Prostate gland (tissue), 2 donors: ENCODE measurements around the gene ZNF638. TPM values are rescaled to one million over a fixed set of nuclear protein-coding genes. Genes with fewer than 3 reads are reported as not detected.

Source experiments
- DNase-seq: peaks from one replicate; pipeline ENCODE4 v3.0.0-alpha.2; 2019; ENCODE audit warnings: low spot score
- H3K27ac ChIP-seq, 2 donors: fragments of 200-600 bp; sonication (generic); 2 replicates each; pipeline ENCODE4 v1.5.1; 2017 to 2019
- H3K27me3 ChIP-seq: fragments of 200-600 bp; sonication (generic); replicated peaks from 2 replicates; pipeline ENCODE4 v1.5.1; 2019; ENCODE audit not compliant: insufficient read depth
- H3K36me3 ChIP-seq, 2 donors: fragments of 200-600 bp; sonication (generic); 1 replicate in 1 of 2; 2 replicates in 1 of 2; pipeline versions ENCODE4 v1.5.1 to v1.8.1; 2017 to 2019
- H3K4me1 ChIP-seq: fragments of 200-600 bp; sonication (generic); replicated peaks from 2 replicates; pipeline ENCODE4 v1.5.1; 2019
- H3K4me3 ChIP-seq, 2 donors: fragments of 200-600 bp; sonication (generic); 2 replicates each; pipeline ENCODE4 v1.5.1; 2017 to 2019
- H3K9me3 ChIP-seq: fragments of 200-600 bp; sonication (generic); 2 replicates; pipeline ENCODE4 v1.5.1; 2017
- POLR2A ChIP-seq: fragments of 450-650 bp; IDR thresholded peaks from one replicate; pipeline ENCODE4 v1.6.1; 2016; ENCODE audit warnings: antibody characterized with exemption, mild to moderate bottlenecking
- POLR2AphosphoS5 ChIP-seq: sonication (generic); formaldehyde crosslinking; IDR thresholded peaks from one replicate; pipeline ENCODE4 v1.6.1; 2017; ENCODE audit warnings: antibody characterized with exemption
- WGBS: methylation state at CpG from one replicate; pipeline ENCODE4 v1.1.5; 2018; 5-methylcytosine and 5-hydroxymethylcytosine counted together
- intact Hi-C: fragments of 100-400 bp; cut with DNase I; formaldehyde crosslinking; loops from one replicate; pipeline ENCODE4 v1.14.2; 2022
- total RNA-seq, 2 donors: library from RNA; depleted of rRNA; stranded (reverse); fragments of >200 nt; gene quantifications; one replicate each; pipeline ENCODE4 v1.1.0, GENCODE V29; 2016
- TF ChIP-seq, protein P1 (sequence below), 4 experiments: fragments of 200-600 bp in 2 of 4; fragments of 450-650 bp in 2 of 4; sonication (generic) in 2 of 4; IDR thresholded peaks; 1 replicate in 3 of 4; 2 replicates in 1 of 4; pipeline ENCODE4 v1.5.1; 2016 to 2019; ENCODE audit warnings: antibody characterized with exemption in 4 of 4, mild to moderate bottlenecking in 2 of 4, moderate library complexity in 2 of 4

ZNF638 gene
- total RNA-seq, 2 donors from 2014 or later: 137 to 164 TPM

DNA sequence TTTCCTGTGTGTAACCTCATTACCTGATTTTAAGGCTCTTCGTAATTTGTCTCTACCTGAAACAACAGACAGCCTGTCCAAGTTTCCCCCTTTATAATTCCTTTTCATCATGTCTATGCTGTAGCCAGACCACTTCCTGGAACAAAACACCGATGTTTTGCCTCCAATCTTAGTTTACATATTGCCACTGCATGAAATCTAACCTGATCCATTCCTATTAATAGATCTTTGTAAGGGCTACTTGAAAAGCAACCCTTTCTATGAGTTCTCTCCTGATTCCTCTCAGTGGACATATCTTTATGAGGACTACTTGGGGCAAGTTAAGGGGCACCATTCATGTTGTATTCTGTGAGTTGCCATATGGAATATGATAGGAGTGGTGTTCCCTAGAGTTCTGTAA, 30.9 kb downstream of the ZNF638 start:
- intact Hi-C loops: no loop called here
- DNase-seq: no peak
- no peaks in the 10 kb centered on the region for H3K9me3 ChIP-seq
- WGBS: 85% methylated on average over 2 of the region's 2 CpGs
- peaks cover 7% of the 10 kb centered on the region in 2 donors for H3K36me3 ChIP-seq
- TF ChIP-seq, protein P1, sequence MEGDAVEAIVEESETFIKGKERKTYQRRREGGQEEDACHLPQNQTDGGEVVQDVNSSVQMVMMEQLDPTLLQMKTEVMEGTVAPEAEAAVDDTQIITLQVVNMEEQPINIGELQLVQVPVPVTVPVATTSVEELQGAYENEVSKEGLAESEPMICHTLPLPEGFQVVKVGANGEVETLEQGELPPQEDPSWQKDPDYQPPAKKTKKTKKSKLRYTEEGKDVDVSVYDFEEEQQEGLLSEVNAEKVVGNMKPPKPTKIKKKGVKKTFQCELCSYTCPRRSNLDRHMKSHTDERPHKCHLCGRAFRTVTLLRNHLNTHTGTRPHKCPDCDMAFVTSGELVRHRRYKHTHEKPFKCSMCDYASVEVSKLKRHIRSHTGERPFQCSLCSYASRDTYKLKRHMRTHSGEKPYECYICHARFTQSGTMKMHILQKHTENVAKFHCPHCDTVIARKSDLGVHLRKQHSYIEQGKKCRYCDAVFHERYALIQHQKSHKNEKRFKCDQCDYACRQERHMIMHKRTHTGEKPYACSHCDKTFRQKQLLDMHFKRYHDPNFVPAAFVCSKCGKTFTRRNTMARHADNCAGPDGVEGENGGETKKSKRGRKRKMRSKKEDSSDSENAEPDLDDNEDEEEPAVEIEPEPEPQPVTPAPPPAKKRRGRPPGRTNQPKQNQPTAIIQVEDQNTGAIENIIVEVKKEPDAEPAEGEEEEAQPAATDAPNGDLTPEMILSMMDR (IDR thresholded peaks at IDR 0.05): no peak
- TF ChIP-seq POLR2AphosphoS5 (no peak), POLR2A (no peak)
- H3K27me3 ChIP-seq: no peaks in the 10 kb centered on the region
- no peak overlapping the region for H3K27ac ChIP-seq
- H3K4me3 ChIP-seq: no peak overlapping the region
- no peaks in the 10 kb centered on the region for H3K4me1 ChIP-seq

DNA sequence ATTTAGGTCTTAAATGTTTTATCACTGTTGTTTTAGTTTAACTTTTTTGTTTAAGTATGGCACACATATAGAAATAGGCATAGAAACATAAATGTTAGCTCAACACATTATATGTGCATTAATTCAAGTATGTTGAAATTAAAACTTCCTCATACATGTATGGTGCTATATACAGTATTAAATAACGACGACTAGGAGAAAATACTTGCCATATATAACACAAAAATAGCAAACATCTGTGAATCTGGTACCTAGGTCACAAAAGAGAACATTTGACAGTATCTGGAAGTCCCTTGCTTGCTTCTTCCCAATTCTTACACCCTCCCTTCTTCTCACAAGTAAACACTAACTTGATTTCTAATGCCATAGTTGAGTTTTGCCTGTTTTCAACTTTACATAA, 38.4 kb downstream of the ZNF638 start:
- H3K4me1 ChIP-seq: no peaks in the 10 kb centered on the region
- intact Hi-C loops: no loop called here
- TF ChIP-seq, protein P1 (IDR thresholded peaks at IDR 0.05): no peak
- TF ChIP-seq POLR2A (no peak), POLR2AphosphoS5 (no peak)
- no peaks in the 10 kb centered on the region for H3K27me3 ChIP-seq
- H3K27ac ChIP-seq: no peak overlapping the region
- H3K9me3 ChIP-seq: no peaks in the 10 kb centered on the region
- no peak overlapping the region for H3K4me3 ChIP-seq
- WGBS: 86% methylated on average over 2 of the region's 2 CpGs
- no peak for DNase-seq
- peaks cover 7 to 14% of the 10 kb centered on the region in 2 donors for H3K36me3 ChIP-seq

DNA sequence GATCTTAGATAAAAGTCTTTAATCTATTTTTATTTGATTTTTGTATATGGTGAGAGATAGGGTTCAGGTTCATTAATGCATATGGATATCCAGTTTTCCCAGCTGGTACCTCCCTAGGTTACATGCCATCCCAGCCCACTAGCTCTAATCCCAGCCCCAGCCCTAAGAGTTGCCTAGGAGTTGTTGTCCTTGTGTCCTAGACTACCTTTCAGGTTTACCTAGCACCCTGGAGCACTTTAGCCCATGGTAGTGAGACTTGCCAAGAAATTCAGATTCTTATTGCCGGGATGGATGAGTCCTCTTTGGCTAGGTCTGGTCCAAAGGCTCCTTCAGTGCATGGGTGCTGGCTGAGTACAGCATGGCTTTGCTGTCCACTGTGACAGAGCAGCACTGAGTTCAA, 40.5 kb downstream of the ZNF638 start:
- Histone ChIP-seq H3K9me3 (no peaks in the 10 kb centered on the region), H3K4me1 (no peaks in the 10 kb centered on the region), H3K36me3 (peaks cover 0 to 7% of the 10 kb centered on the region in 2 donors), H3K4me3 (no peak overlapping the region), H3K27ac (no peak overlapping the region), H3K27me3 (no peaks in the 10 kb centered on the region)
- 93% methylated on average over 1 of the region's 1 CpG for WGBS
- TF ChIP-seq, protein P1 (IDR thresholded peaks at IDR 0.05): no peak
- TF ChIP-seq POLR2A: no peak
- TF ChIP-seq POLR2AphosphoS5: no peak
- no peak for DNase-seq
- intact Hi-C loops: no loop called here

DNA sequence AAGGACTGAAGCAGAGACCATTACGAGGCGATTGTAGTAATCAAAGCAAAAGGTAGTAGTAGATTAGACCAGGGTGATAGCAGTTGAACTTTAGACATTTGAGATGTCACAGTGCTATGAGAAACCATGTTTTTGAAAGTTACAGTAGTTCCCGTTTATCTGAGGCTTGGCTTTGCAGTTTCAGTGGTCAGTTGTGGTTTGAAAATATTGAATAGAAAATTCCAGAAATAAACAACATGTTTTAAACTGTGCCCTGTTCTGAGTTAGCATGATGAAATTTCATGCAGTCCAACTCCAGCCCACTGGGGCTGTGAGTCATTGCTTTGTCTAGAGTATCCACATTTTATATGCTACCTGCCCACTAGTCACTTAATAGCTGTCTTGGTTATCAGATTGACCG, 47.5 kb downstream of the ZNF638 start:
- intact Hi-C loops: no loop called here
- H3K4me1 ChIP-seq: no peaks in the 10 kb centered on the region
- no peak overlapping the region for H3K4me3 ChIP-seq
- H3K27ac ChIP-seq: no peak overlapping the region
- peaks cover 0 to 4% of the 10 kb centered on the region in 2 donors for H3K36me3 ChIP-seq
- no peak for DNase-seq
- TF ChIP-seq, protein P1 (IDR thresholded peaks at IDR 0.05): no peak
- TF ChIP-seq POLR2AphosphoS5 (no peak), POLR2A (no peak)
- H3K27me3 ChIP-seq: no peaks in the 10 kb centered on the region
- WGBS: 73% methylated on average over 4 of the region's 4 CpGs
- H3K9me3 ChIP-seq: no peaks in the 10 kb centered on the region

DNA sequence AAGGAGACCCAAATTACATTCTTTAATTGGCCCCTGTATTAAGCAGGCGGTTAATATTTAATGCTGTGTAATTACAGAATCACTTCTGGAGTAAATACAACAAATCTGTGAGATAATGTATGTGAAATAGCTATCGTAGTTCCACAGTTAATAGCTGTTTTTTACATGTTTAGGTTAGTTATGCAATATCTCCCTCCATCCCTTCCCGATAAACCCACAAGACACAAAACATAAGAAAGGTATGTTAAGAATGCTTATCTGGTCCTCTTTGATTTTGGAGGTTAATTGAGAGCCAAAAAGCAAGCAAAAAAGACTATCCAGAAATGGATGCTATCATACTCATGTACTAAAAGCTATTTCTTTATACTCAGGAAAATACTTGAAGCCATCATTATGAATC, 49.1 kb downstream of the ZNF638 start:
- H3K4me1 ChIP-seq: no peaks in the 10 kb centered on the region
- intact Hi-C loops: no loop called here
- H3K4me3 ChIP-seq: no peak overlapping the region
- H3K27me3 ChIP-seq: no peaks in the 10 kb centered on the region
- WGBS: 88% methylated on average over 3 of the region's 3 CpGs
- TF ChIP-seq, protein P1 (IDR thresholded peaks at IDR 0.05): no peak
- no peak for TF ChIP-seq POLR2A
- TF ChIP-seq POLR2AphosphoS5: no peak
- H3K27ac ChIP-seq: no peak overlapping the region
- H3K9me3 ChIP-seq: no peaks in the 10 kb centered on the region
- DNase-seq: no peak
- peaks cover 0 to 4% of the 10 kb centered on the region in 2 donors for H3K36me3 ChIP-seq
